ENCODE measurements around the gene OR13H1.
"Not testable (repeated sequence)": the region's sequence is repeated elsewhere in the genome, so short reads cannot be mapped to it uniquely, and the experiment has no call there.

The OR13H1 gene, protein sequence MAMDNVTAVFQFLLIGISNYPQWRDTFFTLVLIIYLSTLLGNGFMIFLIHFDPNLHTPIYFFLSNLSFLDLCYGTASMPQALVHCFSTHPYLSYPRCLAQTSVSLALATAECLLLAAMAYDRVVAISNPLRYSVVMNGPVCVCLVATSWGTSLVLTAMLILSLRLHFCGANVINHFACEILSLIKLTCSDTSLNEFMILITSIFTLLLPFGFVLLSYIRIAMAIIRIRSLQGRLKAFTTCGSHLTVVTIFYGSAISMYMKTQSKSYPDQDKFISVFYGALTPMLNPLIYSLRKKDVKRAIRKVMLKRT

DNA sequence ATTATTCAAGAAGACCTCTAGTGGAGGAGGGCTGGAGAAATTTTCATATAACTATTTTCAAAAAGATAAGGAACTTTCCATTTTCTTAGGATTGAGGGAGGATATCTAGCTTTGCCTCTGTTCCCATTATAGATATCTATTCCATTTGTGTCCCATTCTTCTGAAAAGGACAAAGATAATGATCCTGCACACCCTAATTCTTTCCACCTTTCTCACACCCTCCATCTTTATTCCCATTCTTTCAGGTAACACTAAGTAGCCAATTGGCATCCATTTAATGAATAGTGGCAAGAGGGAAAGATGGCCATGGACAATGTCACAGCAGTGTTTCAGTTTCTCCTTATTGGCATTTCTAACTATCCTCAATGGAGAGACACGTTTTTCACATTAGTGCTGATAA, at the start of gene OR13H1:
TSS of gene OR13H1 (plus strand) at position 301 of the 400 bp plus-strand sequence. CDS start at position 301, 0 bp downstream.
- DNase-seq (ENCODE audit: low read depth in 4 of 4, low spot score in 1 of 4), result no peak

DNA sequence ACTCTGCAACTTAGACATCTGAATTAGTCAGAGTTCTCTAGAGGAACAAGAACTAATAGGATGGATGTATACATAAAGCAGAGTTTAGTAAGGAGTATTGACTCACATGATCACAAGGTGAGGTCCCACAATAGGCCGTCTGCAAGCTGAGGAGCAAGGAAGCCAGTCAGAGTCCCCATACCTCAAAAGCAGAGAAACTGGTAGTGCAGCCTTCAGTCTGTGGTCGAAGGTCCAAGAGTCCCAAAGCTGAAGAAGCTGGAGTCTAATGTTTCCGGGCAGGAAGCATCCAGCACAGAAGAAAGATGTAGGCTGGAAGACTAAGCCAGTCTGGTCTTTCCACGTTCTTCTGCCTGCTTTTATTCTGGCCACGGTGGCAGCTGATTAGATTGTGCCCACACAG, 42.3 kb upstream of the OR13H1 start:
- DNase-seq (ENCODE audit: low read depth in 4 of 4, low spot score in 1 of 4), result not testable (repeated sequence)

DNA sequence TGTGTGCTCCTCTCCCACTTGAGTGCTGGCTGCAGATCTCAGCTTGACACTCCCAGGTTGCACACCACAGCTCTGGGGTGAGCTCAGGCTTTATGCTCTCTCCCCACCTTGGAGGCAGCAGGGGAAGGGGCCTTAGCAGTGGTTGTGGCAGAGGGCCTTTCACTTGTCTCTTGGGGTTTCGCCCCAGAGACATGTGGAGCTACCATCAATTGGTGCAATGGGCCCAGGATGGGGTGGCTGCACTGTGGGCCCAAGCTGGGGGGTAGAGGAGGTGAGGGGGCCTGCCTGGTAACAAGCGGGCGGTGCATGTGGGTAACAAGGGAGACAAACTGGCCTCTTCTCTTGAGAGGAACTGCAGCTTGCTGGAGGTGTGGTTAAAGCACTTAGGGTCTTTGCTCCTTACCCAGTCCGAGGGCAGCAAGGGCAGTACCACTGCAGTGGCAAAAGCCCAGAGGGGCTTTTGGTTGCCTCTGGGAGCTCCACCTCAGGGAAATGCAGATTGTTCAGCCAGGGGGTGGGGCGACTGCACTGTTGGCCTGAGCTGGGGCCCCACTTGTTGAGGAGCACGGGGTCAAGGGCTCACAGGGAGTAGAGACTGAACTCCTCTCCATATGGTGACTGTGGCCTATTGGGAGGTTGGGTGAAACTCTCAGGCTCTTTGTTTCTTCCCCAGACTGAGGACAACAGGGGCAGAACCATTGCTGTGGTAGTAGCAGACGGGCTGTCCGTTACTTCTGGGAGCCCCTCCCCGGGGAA, 30.5 kb upstream of the OR13H1 start:
- no peak for DNase-seq (ENCODE audit: low read depth in 4 of 4, low spot score in 1 of 4)

DNA sequence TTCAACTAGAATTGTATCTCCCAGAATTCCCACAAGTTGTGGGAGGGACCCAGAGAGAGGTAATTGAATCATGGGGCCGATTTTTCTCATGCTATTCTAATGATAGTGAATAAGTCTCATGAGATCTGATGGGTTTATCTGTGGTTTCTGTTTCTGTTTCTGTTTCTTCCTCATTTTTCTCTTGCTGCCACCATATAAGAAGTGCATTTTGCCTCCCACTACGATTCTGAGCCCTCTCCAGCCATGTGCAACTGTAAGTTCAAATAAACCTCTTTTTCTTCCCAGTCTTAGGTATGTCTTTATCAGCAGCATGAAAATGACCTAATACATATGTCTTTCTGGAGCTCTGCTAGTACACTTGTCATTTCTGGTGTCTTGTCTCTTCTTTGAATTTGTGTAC, 22.1 kb upstream of the OR13H1 start:
- DNase-seq (ENCODE audit: low read depth in 4 of 4, low spot score in 1 of 4), result no peak

DNA sequence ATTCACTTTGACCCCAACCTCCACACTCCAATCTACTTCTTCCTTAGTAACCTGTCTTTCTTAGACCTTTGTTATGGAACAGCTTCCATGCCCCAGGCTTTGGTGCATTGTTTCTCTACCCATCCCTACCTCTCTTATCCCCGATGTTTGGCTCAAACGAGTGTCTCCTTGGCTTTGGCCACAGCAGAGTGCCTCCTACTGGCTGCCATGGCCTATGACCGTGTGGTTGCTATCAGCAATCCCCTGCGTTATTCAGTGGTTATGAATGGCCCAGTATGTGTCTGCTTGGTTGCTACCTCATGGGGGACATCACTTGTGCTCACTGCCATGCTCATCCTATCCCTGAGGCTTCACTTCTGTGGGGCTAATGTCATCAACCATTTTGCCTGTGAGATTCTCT, 344 bp downstream of the OR13H1 start:
- DNase-seq (ENCODE audit: low read depth in 4 of 4, low spot score in 1 of 4), result no peak

DNA sequence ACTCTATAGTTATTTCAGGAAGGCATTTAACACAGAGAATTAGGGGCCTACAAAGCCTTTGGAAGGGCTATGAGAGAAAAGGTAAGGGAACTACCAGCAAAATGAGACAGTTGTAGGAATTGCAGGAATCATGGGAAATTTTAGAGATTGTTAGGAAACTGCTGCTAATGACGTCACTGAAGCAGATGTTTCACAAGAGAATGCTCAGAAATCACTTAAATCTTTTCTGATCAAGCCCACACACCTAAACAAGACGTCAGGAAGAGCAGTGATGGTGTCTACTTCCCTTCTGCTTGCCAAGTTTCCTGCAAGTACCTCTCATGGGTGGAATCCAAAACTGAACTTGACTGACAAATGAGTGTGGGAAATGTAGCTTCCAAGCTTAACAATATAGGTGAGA, 5.1 kb downstream of the OR13H1 start:
- DNase-seq (ENCODE audit: low read depth in 4 of 4, low spot score in 1 of 4), result no peak

DNA sequence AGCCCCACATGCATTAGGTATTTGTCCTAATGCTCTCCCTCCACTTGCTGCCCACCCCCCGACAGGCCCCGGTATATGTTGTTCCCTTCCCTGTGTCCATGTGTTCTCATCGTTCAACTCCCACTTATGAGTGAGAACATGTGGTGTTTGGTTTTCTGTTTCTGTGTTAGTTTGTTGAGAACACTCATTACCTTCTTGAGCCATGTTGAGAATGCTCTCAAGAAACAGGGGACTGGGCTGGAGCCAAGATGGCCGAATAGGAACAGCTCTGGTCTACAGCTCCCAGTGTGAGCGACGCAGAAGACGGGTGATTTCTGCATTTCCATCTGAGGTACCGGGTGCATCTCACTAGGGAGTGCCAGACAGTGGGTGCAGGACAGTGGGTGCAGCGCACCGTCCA, 8.6 kb downstream of the OR13H1 start:
- not testable (repeated sequence) for DNase-seq (ENCODE audit: low read depth in 4 of 4, low spot score in 1 of 4)

DNA sequence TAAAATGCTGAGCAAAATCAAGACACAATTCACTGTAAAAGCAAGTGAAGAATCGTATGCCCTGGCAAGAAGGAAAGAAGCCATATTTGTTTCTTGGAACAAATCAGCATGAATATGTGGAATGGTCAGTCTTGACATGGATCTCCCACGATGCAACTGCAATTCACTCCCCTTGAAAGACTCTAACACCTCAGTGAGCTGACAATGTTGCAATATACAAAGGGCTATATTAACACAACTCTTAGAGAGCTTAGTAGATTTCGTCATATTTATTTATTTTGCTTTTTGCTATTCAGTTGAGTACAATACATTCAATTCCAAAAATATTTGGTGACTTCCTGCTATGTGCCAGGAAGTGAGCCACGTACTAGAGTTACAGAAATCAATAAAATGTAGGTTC, 14.7 kb downstream of the OR13H1 start:
- no peak for DNase-seq (ENCODE audit: low read depth in 4 of 4, low spot score in 1 of 4)

DNA sequence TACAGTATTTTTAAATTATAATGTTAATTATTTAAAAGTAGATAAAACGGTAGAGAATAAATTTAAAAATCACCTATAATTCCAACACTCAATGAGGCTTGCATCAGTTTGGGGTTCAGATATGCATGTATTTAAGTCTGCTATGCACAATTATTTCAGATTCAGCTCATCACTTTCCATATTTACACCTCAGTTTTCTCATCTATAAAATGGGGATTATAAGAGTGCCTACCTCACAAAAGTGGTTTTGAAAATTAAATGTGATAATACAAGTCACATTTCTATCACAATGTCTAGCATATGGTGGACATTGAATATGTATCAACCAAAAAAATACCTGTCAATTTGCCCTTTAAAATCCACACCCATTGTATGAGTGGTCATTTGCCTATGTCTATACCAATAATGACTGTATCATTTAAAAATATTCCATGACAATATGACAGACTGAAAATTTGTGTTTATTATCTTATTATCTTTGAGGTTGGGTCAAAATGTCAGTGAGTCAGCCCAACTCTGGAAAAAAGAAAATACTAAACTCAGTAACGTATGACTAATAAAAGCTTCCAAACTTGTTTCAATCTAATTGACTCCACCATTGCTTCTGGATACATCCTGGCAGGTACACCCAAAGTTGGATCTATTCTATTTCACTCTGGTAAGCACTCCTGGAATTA, 20.8 kb downstream of the OR13H1 start:
- DNase-seq (ENCODE audit: low read depth in 4 of 4, low spot score in 1 of 4), result no peak

DNA sequence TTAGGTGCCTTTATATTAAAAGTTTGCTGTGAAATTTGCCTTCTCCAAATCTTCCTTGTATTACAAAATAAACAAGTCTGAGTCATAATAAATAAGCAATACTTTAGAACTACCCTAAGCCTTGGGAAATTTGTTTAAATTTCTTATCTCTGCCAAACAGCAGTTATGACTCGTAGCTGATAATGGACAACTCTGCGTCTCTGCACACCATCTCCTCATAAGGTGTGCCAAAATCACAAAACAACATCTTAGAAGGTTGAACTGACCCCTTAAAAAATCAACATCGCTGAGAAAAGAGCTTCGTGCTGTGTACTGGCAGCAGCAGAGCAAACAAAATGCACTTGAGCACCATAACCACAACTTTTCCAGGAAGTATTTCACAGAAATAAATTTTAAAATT, 22.0 kb downstream of the OR13H1 start:
- no peak for DNase-seq (ENCODE audit: low read depth in 4 of 4, low spot score in 1 of 4)

DNA sequence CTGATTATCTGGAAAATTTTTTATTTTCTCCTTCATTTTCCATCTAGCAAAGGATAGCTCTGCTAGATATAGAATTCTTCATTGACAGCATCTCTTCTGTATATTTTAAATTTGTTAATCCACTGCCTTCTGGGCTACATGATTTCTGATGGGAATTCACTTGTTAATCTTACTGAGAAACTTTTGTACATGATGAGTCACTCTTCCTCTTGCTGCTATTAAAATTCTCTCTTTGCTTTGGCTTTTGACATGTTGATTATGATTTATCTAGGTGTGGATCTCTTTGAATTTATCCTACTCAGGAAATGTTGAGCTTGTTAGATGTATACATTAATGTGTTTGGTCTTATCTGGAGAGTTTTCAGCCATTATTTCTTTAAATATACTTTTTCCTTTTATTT, 27.5 kb downstream of the OR13H1 start:
- DNase-seq (ENCODE audit: low read depth in 4 of 4, low spot score in 1 of 4), result no peak

DNA sequence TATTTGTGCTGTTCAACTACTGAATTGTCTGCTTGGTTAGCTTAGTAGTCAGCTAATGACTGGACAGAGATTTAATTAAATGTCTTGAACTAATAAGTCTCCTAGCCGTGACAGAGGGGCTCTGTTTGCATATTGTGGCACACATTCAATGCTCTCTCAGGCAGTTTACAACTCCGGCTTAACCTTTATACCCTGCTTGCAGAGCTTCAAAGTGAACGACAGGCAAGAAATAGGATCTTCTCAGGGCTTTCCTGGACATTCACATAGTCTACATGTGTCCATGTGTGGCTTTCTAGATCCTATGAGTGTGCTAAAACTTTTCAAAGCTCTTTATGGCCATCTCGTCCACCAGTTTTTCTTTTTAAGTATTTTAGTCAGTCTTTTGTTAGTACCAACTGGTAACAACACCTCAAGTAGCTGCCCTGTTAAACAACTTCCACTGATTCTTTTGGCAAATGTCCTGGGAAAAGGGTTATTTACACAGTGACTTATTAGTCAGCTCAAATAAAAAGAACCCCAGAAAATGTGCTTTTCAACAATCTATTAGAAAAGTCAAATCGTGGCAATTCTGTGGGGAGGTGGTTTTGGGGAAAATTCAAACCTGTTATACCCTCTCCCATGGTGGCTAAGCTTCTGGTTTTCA, 28.6 kb downstream of the OR13H1 start:
- DNase-seq (ENCODE audit: low read depth in 4 of 4, low spot score in 1 of 4), result no peak

DNA sequence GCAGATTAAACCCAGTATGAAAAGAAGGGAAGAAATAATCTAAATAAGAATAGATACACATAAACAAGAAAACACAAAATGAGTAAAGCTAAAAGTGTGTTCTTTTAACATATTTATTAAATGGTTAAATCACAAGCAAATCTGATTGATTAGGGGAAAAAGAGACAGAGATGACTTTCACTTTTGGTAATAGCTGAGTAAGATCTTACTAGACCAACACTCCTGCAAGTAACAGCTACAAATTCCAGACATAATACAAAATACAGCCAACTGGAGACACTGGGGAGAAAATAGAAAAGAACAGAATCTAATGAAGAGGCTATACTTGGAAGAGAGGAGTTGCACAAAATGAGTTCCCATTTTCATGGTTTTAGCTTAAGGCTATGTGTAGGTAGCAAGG, 33.5 kb downstream of the OR13H1 start:
- DNase-seq (ENCODE audit: low read depth in 4 of 4, low spot score in 1 of 4), result no peak

DNA sequence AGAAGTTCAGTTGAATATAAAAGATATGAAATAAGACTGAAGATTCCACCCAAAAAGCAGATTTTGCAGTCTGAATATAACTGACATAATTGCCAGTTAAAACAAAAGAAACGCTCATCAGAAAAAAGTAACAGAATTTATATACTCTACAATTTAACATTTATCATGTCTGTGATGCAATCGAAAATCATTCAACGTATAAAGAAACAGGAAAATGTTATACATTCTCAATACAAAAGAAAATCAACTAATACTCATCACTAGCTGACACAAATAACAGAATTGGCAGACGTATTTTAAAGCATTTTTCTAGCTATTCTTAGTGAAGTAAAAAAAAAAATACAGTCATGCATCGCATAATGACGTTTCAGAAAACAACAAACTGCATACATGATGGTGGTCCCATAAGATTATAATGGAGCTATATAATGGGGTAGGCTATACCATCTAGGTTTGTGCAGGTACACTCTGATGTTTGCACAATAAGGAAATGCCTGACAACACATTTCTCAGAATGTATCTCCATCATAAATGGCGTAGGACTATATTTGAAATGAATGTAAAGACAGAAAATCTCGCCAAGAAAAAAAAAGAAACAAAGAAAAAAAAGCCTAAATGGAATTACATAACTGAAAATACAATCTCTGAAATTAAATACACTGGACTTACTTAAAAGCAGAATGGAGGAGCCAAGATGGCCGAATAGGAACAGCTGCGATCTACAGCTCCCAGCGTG, 34.3 kb downstream of the OR13H1 start:
- DNase-seq (ENCODE audit: low read depth in 4 of 4, low spot score in 1 of 4), result no peak

DNA sequence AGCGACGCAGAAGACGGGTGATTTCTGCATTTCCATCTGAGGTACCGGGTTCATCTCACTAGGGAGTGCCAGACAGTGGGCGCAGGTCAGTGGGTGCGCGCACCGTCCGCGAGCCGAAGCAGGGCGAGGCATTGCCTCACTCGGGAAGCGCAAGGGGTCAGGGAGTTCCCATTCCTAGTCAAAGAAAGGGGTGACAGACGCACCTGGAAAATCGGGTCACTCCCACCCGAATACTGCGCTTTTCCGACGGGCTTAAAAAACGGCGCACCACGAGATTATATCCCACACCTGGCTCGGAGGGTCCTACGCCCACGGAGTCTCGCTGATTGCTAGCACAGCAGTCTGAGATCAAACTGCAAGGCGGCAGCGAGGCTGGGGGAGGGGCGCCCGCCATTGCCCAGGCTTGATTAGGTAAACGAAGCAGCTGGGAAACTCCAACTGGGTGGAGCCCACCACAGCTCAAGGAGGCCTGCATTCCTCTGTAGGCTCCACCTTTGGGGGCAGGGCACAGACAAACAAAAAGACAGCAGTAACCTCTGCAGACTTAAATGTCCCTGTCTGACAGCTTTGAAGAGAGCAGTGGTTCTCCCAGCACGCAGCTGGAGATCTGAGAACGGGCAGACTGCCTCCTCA, 35.0 kb downstream of the OR13H1 start:
- DNase-seq (ENCODE audit: low read depth in 4 of 4, low spot score in 1 of 4), result not testable (repeated sequence)

DNA sequence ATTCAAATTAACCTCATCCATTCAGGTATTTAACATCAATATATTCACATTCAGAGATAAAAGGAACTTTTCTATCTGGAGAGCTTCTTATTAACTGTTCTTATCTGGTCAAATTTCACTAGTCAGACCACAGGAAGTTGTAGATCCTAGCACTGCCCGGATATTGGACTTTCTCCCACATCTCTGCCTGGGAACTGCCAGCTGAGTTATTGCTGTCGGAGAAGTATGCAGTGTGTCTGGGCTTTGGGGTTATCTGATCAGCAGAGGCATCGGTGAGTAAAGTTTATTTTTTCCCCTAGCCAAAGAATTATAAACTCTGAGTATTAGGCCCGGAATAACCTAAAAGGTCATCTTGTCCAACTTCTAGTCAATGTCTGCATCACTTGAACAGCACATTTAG, 45.1 kb downstream of the OR13H1 start:
- no peak for DNase-seq (ENCODE audit: low read depth in 4 of 4, low spot score in 1 of 4)

Measured in stimulated activated CD4-positive, alpha-beta T cell treated with anti-CD3 and anti-CD28 coated beads, Interleukin-1b, Interleukin-23, amount 100 ng/mL, for 24 hours (primary cell).